GM19238 (cell line): ENCODE measurements around the gene EXOSC2.

Source experiments
- DNase-seq: peaks from one replicate; pipeline ENCODE4 v3.0.0; 2011; ENCODE audit warnings: low spot score; ENCODE audit not compliant: insufficient read length

Gene EXOSC2

DNA sequence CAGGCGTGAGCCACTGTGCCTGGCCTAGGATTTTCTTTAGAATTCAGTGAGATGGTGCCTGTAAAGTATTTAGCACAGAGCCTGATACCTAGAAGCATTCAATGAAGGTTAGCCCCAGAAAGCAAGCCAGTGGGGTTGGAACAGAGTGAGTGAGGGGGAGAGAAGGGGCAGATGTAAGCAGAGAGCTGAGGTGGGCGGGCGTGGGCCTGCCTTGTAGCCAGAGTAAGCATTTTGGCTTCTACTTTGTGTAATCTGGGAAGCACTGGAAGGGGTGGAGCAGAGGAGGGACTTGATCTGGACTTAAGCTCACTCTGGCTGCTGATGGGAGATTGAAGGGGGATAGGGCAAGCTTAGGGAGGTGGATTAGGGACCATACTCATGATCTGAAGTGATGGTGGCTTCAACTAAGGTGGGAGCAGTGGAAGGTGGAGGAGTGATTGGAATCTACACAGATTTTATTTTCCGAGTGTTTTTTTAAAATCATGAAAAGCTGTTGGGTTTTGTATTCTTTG lies 2.6 kb downstream of the EXOSC2 start:
- DNase-seq = no peak

DNA sequence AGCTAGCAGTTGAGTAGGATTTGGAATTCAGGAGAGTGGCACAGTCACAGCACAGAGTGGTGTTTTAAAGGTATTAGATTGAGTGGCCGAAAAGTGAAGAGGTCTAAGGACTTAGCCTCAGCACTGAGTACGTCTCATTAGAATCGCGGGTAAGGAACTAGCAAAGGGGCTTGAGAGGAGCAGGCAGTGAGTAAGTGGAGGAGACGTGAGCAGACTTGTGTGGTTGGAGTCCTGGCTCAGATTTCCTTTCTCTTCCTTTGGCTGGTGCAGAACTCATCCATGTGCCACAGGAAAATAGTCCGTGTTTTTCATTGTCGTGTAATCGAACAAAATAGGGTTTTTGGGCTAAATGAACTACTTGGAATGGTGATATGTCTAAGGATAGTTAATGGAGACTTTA lies 3.4 kb downstream of the EXOSC2 start:
- no peak for DNase-seq

DNA sequence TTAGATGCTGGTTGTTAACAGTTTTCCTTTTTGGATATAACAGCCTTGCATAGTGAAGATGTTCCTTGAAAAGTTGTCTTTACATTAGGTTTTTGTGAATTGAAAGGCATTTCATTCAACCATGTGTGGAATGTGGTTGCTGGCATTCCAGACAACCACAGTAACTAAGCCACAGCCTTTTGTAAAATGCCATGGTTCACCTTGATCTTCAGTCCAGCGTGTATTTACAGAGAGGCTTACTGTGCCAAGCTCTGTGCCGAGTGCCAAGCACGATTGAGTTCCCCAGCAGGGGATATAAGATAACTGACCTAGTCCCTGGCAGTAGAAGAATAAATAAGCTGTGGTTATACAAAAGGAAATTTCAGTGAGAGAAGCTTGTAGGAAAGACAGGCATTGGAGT lies 4.9 kb downstream of the EXOSC2 start:
- no peak for DNase-seq

DNA sequence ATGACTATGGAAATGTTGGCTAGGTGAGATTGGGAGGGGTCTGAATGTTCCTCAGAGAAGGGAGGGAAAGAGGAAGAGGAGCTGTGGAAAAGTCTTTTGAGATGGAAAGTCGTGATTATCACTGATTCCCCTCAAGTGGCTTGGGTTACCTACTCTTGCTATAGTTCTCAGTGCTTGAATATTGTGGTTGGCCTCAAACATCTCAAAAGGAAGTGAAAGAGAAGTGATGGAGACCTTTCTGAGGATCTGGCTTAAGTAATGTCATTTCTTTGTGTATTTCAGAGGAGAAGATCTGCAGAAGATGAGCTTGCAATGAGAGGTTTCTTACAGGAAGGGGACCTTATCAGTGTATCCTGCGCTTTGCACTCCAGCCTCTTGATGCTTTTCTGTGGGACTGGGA lies 5.5 kb downstream of the EXOSC2 start:
- DNase-seq = no peak

DNA sequence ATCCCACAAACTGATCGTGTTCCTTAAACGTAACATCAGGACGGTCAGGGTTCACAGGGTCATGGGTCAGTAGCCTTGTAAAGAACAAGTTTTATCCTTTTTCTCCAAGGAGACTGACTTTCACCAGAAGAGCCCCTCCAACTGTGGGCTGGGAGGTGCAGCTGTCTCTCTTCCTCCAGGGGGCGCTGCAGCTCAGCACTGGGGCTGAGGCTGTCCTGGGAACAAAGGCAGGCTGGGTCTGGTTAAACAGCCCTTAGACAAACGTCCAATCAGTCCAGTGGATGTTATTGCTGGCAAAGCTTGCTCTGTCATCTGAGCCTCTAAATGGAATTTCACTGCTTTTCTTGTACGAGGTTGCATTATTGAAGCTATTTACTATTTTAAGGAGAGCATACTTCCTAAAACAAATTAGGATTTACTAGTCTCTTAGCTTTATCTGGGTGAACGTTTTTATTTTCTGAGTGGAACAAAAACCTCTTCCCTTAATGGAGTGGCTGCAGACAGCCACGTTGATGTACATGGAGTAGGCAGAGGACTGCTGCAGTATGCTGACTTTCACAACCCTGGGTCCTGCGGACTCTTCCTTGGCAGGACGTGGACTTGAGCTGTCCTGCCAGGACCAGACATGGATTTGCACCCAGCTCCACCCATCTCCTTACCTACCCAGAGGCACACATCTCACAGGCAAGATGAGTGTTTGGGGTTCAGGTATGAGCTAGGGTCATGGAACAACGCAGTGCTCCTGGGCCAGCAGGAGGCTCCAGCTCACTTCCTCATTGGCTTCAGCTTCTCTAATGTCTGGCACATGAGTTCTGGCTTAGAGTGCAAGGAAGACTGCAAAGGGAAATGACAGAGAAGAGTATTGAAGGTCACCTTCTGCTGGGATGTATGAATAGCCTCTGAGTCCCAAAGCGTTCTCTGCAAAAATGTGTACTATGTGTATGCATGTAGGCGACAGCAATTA lies 7.8 kb downstream of the EXOSC2 start:
- DNase-seq = no peak

DNA sequence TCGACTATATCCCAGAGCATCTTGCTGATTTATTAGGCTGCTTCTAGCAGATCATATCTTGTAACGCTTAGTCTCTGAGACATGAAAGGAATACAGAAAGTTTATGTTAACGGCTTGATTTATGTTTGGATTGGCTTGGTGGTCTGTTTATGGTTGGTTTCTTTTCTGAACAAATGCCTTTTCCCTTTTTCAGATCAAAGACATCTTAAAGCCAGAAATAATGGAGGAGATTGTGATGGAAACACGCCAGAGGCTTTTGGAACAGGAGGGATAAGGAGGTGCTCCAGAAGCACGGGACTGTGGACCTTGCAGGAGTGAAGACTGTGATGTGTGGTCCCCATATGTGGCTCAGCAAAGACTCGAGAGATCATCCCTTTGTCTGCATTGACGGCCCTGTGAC lies 9.9 kb downstream of the EXOSC2 start:
- DNase-seq = no peak

DNA sequence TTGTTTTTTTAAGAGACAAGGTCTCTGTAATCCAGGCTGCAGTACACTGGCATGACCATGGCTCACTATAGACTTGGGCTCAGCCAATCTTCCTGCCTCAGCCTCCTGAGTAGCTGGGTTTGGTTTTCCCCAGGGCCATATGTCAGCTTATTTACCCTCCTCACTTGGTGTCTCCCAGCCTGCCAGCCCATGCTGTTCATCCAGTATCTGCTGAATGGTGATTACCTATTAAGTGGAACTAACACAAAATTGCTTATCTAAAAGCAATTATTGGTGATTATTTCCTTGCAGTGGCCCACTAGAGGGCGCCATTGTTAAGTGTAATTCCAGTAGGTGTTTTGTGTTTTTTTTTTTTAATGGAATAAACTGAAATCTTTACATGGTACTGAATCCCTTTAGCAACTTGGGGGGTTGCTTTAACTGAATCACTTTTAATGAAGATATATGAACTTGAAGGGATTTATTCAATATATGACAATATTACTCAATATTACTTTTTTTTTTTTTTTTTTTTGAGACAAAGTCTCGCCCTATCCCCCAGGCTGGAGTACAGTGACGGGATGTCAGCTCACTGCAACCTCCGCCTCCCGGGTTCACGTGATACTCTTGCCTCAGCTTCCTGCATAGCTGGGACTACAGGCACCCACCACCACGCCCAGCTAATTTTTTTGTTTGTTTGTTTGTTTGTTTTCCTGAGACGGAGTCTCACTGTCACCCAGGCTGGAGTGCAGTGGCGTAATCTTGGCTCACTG lies 13.8 kb downstream of the EXOSC2 start:
- DNase-seq = no peak

DNA sequence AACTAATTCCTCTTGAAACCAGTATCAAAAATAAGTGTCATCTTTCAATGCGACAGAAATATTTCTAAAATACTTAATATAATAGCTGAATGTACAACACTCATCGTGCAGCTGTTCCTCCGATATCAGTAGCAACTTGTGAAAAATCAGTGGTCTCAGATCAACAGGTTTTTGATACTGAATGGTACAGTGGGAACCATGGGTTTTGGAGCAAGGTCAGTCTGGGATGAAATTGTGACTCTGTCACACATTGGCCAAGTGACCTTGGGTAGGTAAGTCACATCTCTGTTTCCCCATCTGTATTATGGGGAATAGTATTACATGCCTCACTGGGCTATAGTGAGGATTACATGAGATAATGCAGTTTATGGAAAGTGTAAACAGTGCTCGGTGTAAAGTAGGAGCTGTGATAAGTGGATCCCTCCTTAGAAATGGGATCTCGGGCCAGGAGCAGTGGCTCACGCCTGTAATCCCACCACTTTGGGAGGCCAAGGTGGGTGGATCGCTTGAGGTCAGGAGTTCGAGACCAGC lies 17.3 kb downstream of the EXOSC2 start:
- DNase-seq = no peak

DNA sequence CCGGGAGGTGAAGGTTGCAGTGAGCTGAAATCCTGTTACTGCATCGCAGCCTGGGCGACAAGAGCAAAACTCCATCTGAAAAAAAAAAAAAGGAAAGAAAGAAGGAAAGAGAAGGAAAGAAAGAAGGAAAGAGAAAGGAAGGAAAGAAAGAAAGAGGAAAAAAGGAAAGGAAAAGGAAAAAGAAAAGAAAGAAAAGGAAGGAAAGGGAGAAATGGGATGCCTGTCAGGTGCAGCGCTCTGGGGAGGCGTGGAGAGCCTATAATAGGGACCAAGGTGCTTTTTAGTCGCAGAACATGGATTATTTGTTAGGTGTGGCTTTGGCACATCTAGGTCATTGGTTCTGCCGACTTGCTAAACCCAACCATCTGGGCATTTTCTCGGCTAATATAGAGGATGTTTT lies 17.9 kb downstream of the EXOSC2 start:
- no peak for DNase-seq

DNA sequence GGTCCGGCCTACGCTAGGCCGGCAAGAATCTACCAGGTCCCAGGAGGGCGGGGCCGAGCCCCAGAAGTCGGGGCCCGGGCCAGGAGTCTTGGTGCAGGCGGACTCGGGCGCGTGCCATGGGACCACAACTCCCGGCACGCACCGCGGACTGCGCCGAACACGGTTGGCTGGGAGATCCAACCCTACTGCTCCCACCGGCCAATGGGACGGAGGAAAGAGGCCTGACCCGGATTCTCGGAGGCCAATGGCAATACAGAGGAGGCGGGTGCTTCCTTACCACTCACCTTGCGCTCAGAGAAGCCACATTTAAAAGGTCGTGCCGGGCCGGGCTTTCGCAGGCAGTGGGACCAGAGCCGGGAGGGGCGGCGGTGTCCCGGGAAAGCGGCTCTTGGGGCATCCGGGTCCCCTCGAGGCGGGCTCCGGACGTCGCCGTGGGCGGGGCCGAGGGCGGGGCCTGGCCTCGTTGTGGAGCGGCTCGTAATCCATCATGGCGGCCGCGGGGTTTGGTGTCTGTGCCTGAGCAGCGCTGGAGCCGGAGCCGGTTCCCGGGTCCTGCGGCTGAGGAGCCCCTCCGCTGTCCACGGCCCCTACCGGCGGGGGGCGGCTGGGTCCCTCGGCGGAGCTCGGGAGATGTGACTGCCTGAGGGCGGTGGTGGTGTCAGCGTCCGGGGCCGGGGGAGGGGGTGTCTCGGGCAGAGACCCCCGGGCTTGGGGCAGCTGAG lies 19.1 kb downstream of the EXOSC2 start:
- peak; percentile 96 for DNase-seq

DNA sequence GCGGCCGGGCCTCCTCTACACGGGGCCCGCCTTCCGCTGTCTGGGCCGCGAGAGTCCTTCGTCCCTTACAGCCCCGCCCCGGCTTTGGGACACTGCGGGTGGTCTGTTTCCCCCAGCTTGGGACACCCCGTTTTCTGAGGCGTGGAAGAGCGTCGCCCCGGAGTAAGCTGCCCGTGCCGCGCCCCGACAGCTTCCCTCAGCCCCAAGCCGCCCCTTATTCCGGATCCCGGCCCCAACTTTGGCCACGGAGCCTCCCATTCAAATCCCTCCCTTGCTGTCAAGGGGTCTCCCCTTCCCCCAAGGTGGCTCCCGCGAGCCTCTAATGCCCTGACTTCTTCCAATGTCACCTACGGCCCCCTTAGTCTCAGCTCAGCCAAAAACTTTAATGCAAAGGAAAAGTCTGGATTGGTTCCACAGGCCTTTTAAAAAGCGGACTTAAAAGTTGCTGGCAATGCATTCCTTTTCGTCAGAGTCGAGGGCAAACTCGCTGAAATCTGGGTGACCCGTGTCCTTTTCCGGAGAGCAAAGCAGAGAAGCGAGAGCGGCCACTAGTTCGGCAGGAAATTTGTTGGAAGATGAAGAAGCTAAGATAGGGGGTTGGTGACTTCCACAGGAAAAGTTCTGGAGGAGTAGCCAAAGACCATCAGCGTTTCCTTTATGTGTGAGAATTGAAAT lies 19.8 kb downstream of the EXOSC2 start:
- no peak for DNase-seq

DNA sequence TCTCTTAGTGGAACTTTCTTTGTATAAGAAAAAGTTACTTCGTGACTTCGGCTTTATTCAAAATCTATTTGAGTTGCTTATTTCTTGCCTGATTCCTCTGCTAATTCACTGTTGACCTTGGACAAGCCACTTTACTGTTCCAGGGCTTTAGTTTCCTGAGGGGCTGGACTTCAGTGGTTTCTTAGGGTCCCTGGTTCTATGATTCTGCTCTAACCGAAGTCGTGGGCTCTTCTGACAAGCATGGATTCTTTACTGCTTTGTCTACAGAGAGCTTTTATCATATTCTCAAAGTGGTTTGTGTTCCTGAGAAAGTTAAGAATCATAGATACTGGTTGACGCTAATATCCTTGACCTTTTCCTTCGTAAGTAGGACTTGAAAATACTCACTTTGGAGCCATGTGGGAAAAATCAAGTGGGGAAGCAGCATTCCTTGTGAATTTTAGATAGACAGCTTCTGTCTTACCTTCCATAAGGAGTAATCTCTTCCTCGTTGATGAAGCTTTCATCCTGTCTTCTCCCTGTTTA lies 21.1 kb downstream of the EXOSC2 start:
- no peak for DNase-seq

DNA sequence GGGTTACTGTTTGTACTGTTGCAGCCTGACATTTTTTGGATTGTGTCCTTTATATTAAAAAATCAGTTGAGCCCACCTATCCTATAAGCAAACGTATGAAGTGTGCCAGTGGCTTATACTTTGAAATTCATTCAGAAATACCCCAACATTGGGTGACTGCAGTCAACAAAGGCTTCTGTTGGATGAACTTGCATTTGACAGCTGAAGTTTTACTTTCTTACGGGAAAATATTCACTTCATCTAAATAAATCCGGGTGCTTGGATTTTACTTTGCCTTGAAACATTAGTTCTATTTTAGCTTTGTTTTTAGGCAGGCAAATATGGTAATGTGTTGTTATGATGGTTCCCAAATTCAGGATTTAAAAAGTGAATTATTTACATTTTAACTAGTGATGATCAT lies 21.7 kb downstream of the EXOSC2 start:
- no peak for DNase-seq

DNA sequence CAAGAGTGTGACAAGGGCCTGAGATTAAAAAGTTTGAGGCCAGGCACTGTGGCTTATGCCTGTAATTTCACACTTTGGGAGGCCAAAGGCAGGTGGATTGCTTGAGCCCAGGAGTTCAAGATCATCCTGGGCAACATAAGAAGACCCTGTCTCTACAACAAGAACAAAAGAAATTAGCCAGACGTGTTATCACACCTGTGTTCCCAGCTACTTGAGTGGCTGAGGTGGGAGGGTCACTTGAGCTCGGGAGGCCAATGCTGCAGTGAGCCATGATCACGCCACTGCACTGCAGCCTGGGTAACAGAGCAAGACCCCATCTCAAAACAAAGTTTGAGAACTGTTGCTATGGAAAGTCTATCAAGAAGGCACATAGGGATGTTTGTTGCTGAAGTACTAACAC lies 25.0 kb downstream of the EXOSC2 start:
- DNase-seq = no peak

DNA sequence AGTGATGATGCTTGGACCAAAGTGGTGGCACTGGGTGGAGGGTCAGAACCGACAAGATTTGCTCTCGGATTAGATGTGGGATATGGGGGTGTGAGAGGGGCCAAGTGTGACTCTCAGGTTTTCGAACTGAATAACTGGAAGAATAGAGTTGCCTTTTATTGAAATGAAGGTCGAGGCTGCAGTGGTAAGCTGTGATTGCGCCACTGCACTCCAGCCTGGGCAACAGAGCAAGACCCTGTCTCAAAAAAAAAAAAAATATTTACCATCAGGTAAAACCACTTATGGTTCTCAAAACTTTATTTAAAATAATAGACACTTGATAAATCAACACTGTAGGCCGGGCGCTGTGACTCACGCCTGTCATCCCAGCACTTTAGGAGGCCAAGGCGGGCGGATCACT lies 27.2 kb downstream of the EXOSC2 start:
- DNase-seq = no peak

DNA sequence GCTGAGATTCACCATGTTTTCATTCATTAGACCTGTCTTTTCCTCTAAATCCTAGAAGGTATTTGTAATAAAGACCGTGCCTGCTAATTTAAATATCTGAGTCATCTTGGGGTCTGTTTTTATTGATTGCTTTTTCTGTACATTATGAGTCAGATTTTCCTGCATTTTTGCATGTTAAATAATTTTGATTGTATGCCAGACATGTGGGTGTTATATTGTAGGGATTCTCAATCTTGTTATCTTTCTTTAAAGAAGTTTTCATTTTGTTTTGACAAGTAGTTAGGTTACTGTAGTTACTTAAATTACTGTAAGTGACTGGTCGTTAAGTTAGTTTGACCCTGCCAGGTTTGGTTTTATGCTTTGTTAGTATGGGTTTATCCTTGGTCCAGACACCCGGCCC lies 35.1 kb downstream of the EXOSC2 start:
- no peak for DNase-seq

DNA sequence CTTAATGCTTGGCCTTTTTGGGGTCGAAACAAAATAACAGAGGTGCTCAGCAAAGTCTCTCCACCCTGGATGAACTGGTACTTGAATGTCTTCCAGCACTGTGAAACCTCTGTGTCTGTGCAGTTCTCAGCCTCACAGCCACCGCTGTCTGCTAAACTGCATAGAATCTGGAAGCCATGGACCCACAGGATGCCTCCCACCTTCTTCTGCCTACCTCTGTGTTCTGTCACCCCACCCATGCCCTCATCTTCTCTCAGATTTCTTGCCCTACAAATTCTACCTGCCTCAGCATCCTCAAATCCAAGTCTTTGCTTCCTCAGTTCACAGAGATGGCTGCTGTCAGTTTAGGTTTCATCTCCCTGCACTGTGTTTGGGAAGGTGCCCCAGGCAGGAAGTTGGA lies 35.6 kb downstream of the EXOSC2 start:
- no peak for DNase-seq

DNA sequence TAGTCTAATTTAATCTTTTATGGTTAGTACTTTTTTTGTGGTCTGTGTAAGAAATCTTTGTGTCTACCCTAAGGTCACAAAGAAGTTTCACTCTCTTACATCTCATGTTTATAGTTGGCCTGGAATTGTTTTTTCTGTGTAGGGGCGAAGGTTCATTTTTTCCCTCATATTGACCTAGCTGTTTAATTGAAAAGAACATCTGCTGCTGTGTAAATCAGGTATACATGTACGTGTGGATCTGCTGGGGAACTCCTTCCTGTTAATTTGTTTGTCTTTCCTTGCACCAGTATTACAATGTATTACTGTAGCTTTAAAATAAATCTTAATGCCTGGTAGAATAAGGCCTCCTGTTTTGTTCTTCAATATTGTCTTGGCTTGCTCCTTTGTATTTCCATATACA lies 37.8 kb downstream of the EXOSC2 start:
- no peak for DNase-seq

DNA sequence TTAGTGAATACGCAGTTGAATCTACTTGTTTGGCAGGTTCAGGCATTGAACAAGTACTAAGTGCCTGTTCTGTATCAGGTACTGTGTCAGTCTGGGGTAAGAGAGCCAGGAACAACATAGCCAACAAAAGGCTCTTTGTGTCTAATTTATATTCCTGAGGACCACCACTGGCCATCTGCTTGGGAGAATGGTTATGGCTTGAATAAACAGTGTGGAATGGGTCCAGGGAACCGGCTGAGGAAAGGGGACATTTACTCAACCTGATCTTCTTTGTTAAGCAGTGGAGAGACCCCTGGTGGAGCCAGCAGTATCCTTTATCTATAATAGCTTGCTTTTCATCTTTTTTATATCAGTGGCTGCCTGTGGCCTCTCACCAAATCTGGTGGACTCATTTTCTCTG lies 38.6 kb downstream of the EXOSC2 start:
- no peak for DNase-seq

DNA sequence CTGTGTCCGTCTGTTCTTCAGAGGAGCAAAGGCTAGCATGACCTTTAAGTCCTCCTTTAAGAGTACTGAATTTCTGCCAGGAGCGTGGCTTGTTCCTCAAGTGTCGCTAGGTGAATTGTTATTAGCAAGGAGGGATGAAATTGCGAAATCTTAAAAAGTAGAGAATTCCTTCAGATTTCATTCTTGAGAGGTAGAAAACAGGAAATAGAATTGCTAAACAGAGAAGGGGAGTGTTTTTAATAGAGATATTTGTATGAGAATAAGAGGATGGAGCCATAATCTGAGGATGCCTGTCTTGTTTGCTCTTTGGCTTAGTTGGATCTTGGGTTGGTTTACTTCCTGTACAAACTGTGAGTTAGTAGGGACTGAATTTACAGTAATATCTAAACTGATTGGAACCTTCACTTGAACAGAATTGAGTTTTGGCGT lies 39.2 kb downstream of the EXOSC2 start:
- no peak for DNase-seq

DNA sequence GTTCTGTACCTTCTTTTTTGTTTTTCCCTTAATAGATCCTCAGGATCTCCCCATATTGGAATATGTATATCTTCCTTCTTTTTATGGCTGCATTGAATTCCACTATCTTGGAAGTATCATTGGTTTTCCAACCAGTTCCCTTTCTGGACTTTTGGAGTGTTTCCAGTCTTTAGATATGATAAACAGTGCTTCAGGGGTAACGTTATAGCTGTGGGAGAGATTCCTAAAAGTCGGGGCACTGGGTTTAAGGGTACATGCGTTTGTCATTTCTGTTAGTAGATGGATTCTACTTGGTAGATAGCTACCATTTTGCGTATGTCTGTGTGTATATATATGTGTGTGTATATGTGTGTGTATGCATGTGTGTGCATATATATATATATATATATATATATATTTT lies 42.0 kb downstream of the EXOSC2 start:
- no peak for DNase-seq
